Calu3 (cell line): ENCODE measurements around the gene FBXL19. TPM values are rescaled to one million over a fixed set of nuclear protein-coding genes. Genes with fewer than 3 reads are reported as not detected.

Source experiments
- Bru-seq: library from RNA; stranded (reverse); fragments of 400-500 nt; gene quantifications from one replicate; lab custom pipeline; 2021; lab: Mats Ljungman, UMichigan
- BruChase-seq, 2 experiments: library from RNA; stranded (reverse); fragments of 400-500 nt; gene quantifications; one replicate each; lab custom pipeline; 2021; lab: Mats Ljungman, UMichigan
- BruUV-seq: library from RNA; stranded (reverse); fragments of 400-500 nt; replicated peaks from 2 replicates; lab custom pipeline; 2021; lab: Mats Ljungman, UMichigan
- CTCF ChIA-PET: fragments of 300-600 bp; sonication (Branson Sonifier 250); formaldehyde crosslinking; loops from one replicate; lab custom pipeline; 2022; ENCODE audit warnings: antibody characterized with exemption; lab: Charles Lee
- DNase-seq: peaks from one replicate; pipeline ENCODE4 v3.0.0; 2022
- H3K27ac Mint-ChIP-seq: one replicate; pipeline ENCODE4 v1.8.0; 2022; ENCODE audit warnings: mixed read lengths; ENCODE audit not compliant: unreplicated experiment
- H3K27me3 Mint-ChIP-seq: one replicate; pipeline ENCODE4 v1.8.0; 2022; ENCODE audit warnings: mixed read lengths; ENCODE audit not compliant: unreplicated experiment
- H3K36me3 Mint-ChIP-seq: one replicate; pipeline ENCODE4 v1.8.0; 2022; ENCODE audit warnings: mild to moderate bottlenecking, moderate library complexity, mixed read lengths; ENCODE audit not compliant: insufficient read depth, unreplicated experiment
- H3K4me1 Mint-ChIP-seq: one replicate; pipeline ENCODE4 v1.8.0; 2022; ENCODE audit warnings: mild to moderate bottlenecking, low read depth, mixed read lengths; ENCODE audit not compliant: unreplicated experiment
- H3K4me3 Mint-ChIP-seq: one replicate; pipeline ENCODE4 v1.8.0; 2022; ENCODE audit warnings: mild to moderate bottlenecking, low read depth, moderate library complexity, mixed read lengths; ENCODE audit not compliant: unreplicated experiment
- H3K9me3 Mint-ChIP-seq: one replicate; pipeline ENCODE4 v1.8.0; 2022; ENCODE audit warnings: low read depth, mixed read lengths; ENCODE audit not compliant: unreplicated experiment
- CTCF ChIP-seq: fragments of 200-600 bp; IDR thresholded peaks from one replicate; pipeline ENCODE4 v1.8.0; 2022; ENCODE audit warnings: antibody characterized with exemption; ENCODE audit not compliant: unreplicated experiment
- intact Hi-C: fragments of 100-400 bp; cut with micrococcal nuclease; formaldehyde crosslinking; loops from one replicate; pipeline ENCODE4 v1.10.0; 2022; ENCODE audit not compliant: unreplicated experiment
- long read RNA-seq: library from polyadenylated mRNA; stranded (forward); transcript quantifications from one replicate; pipeline ENCODE4 v2.0.0, GENCODE V29; 2022
- total RNA-seq: library from RNA; stranded (reverse); gene quantifications from 2 replicates; pipeline ENCODE4 v1.2.3, GENCODE V29; 2022

FBXL19 gene
- total RNA-seq: 43.2 and 45.7 TPM in 2 replicates
- Bru-seq, nascent RNA: percentile 63 among the genes with signal in this experiment
- BruChase-seq, experiment 1, labeled RNA remaining after a 6-hour chase: percentile 82 among the genes with signal in this experiment
- BruChase-seq, experiment 2, labeled RNA remaining after a 2-hour chase: percentile 82 among the genes with signal in this experiment
- long read RNA-seq, partial matches to known transcripts: 0 of 11 reads
- long read RNA-seq, other reads (novel, unspliced or antisense): 11 of 11 reads

- intact Hi-C loops: loop anchor here (5.0 kb wide), 1 partner anchor 161 kb away; the partner anchor contains the start of genes CFAP119 and RNF40
- peak within 1 kb of the TSS; percentile 100 for H3K27ac Mint-ChIP-seq
- BruUV-seq: no TSS peak
Observed at GRCh38 chr16:30923554-30924075, at the start of gene FBXL19. TSS of gene FBXL19 (plus strand) at chr16:30923572. CDS start at chr16:30925755, 2,183 bp downstream.

GRCh38 chr16:30874244-30874820, 49.0 kb upstream of the FBXL19 start:
- no peak for TF ChIP-seq CTCF
- Mint-ChIP-seq H3K9me3 (no peaks in the 10 kb centered on the region), H3K36me3 (peaks cover 30% of the 10 kb centered on the region), H3K27me3 (no peaks in the 10 kb centered on the region), H3K4me3 (peak overlapping the region; percentile 97), H3K4me1 (peaks cover 16% of the 10 kb centered on the region), H3K27ac (peak overlapping the region; percentile 80)
- CTCF ChIA-PET: interaction anchor here (0.7 to 1.4 kb wide), 3 partner anchors 30 to 157 kb away, joined by 3 to 5 read pairs (median 4); no protein-coding TSS in a partner anchor
- BruUV-seq: no TSS peak
- intact Hi-C loops: no loop called here
- DNase-seq: no peak

More at GRCh38 chr16:30923554-30924075, at the start of gene FBXL19:
- peak within 1 kb of the TSS; percentile 94 for H3K4me3 Mint-ChIP-seq
- H3K27me3 Mint-ChIP-seq: no peaks in the 10 kb centered on the region
- no peak for DNase-seq
- peaks cover 47% of the 10 kb centered on the region for H3K36me3 Mint-ChIP-seq
- no peaks in the 10 kb centered on the region for H3K9me3 Mint-ChIP-seq
- CTCF ChIA-PET: interaction anchor here (0.6 to 1.3 kb wide), 6 partner anchors 18 to 531 kb away, joined by 3 to 12 read pairs (median 4); no protein-coding TSS in a partner anchor
- H3K4me1 Mint-ChIP-seq: peaks cover 26% of the 10 kb centered on the region
- TF ChIP-seq CTCF: no peak

- H3K27me3 Mint-ChIP-seq: no peaks in the 10 kb centered on the region
- H3K36me3 Mint-ChIP-seq: peaks cover 30% of the 10 kb centered on the region
- H3K27ac Mint-ChIP-seq: peak overlapping the region; percentile 80
- CTCF ChIA-PET: interaction anchor here (0.5 to 1.4 kb wide), 6 partner anchors 30 to 781 kb away, joined by 3 to 5 read pairs (median 3); no protein-coding TSS in a partner anchor
- no peaks in the 10 kb centered on the region for H3K9me3 Mint-ChIP-seq
- H3K4me3 Mint-ChIP-seq: peak overlapping the region; percentile 97
- H3K4me1 Mint-ChIP-seq: peaks cover 16% of the 10 kb centered on the region
- BruUV-seq: TSS peak; percentile 43
- DNase-seq: peak; percentile 94
- no peak for TF ChIP-seq CTCF
- intact Hi-C loops: loop anchor here (5.0 kb wide), 1 partner anchor 88 kb away; the partner anchor contains the start of gene ZNF629
Observed at GRCh38 chr16:30874821-30875717, 48.3 kb upstream of the FBXL19 start.
